Mesenchymal stem cell (in vitro differentiated cells and primary cell): Measurements from ENCODE around the gene BRD3.
A peak's percentile ranks its signal among the peaks of the same experiment; 100 is the strongest.

Experiments used
- DNase-seq: peaks from one replicate; pipeline ENCODE4 v3.0.0-alpha.2; 2013
- H2AFZ ChIP-seq: one replicate; pipeline ENCODE4 v1.6.1; 2013; ENCODE audit warnings: low read depth, mild to moderate bottlenecking, control low read depth, inconsistent platforms, low read length, moderate library complexity
- H2AK5ac ChIP-seq: 2 replicates; pipeline ENCODE4 v1.6.1; 2013; ENCODE audit warnings: low read length, moderate library complexity, mild to moderate bottlenecking, inconsistent platforms; ENCODE audit not compliant: severe bottlenecking
- H2BK120ac ChIP-seq: one replicate; pipeline ENCODE4 v1.6.1; 2013; ENCODE audit warnings: low read depth, mild to moderate bottlenecking, inconsistent platforms, low read length, moderate library complexity
- H2BK12ac ChIP-seq, 2 experiments: one replicate each; pipeline ENCODE4 v1.6.1; 2013; ENCODE audit warnings: inconsistent platforms in 2 of 2, low read length in 2 of 2, mild to moderate bottlenecking in 2 of 2, moderate library complexity in 2 of 2, control low read depth in 1 of 2
- H2BK15ac ChIP-seq: one replicate; pipeline ENCODE4 v1.6.1; 2013; ENCODE audit warnings: mild to moderate bottlenecking, low read depth, inconsistent platforms; ENCODE audit not compliant: poor library complexity, severe bottlenecking
- H2BK5ac ChIP-seq: 2 replicates; pipeline ENCODE4 v1.6.1; 2013; ENCODE audit warnings: low read depth, mild to moderate bottlenecking, low read length, control low read depth, inconsistent platforms; ENCODE audit not compliant: poor library complexity, severe bottlenecking
- H3K14ac ChIP-seq, 2 experiments: one replicate each; pipeline ENCODE4 v1.6.1; 2013; ENCODE audit warnings: inconsistent platforms in 2 of 2, low read length in 2 of 2, control low read depth in 1 of 2, mild to moderate bottlenecking in 1 of 2, moderate library complexity in 1 of 2
- H3K18ac ChIP-seq, 2 experiments: one replicate each; pipeline ENCODE4 v1.6.1; 2013; ENCODE audit warnings: inconsistent platforms in 2 of 2, low read length in 2 of 2, control low read depth in 1 of 2, low read depth in 1 of 2, mild to moderate bottlenecking in 1 of 2
- H3K23ac ChIP-seq, 2 experiments: one replicate each; pipeline ENCODE4 v1.6.1; 2013; ENCODE audit warnings: inconsistent platforms in 2 of 2, low read length in 2 of 2, mild to moderate bottlenecking in 2 of 2, moderate library complexity in 2 of 2, control low read depth in 1 of 2
- H3K27ac ChIP-seq: 2 replicates; pipeline ENCODE4 v1.5.1; 2013; ENCODE audit warnings: mild to moderate bottlenecking, moderate library complexity, low read length, control low read depth, inconsistent platforms; ENCODE audit not compliant: poor library complexity, severe bottlenecking
- H3K27me3 ChIP-seq, 2 experiments: 2 replicates each; pipeline versions ENCODE4 v1.6.1 to v1.7.0; 2013; ENCODE audit warnings: low read length in 2 of 2, mild to moderate bottlenecking in 2 of 2, moderate library complexity in 2 of 2, control low read depth in 1 of 2, inconsistent platforms in 1 of 2; ENCODE audit not compliant: control insufficient read depth in 1 of 2, insufficient read depth in 1 of 2
- H3K36me3 ChIP-seq, 2 experiments: 2 replicates each; pipeline versions ENCODE4 v1.6.1 to v1.7.0; 2013; ENCODE audit warnings: low read length in 2 of 2, control low read depth in 1 of 2, inconsistent platforms in 1 of 2, low read depth in 1 of 2, mild to moderate bottlenecking in 1 of 2; ENCODE audit not compliant: insufficient read depth in 2 of 2, control insufficient read depth in 1 of 2
- H3K4ac ChIP-seq, 2 experiments: one replicate each; pipeline ENCODE4 v1.6.1; 2013; ENCODE audit warnings: inconsistent platforms in 2 of 2, low read length in 2 of 2, mild to moderate bottlenecking in 2 of 2, moderate library complexity in 2 of 2, control low read depth in 1 of 2, low read depth in 1 of 2
- H3K4me1 ChIP-seq: 2 replicates; pipeline ENCODE4 v1.6.1; 2013; ENCODE audit warnings: low read depth, low read length, control low read depth; ENCODE audit not compliant: control insufficient read depth, insufficient read depth
- H3K4me2 ChIP-seq: 2 replicates; pipeline ENCODE4 v1.6.1; 2013; ENCODE audit warnings: low read length, mild to moderate bottlenecking, inconsistent platforms; ENCODE audit not compliant: poor library complexity, severe bottlenecking
- H3K4me3 ChIP-seq, 2 experiments: 2 replicates each; pipeline versions ENCODE4 v1.5.1 to v1.7.0; 2013; ENCODE audit warnings: low read length in 2 of 2, mild to moderate bottlenecking in 2 of 2, control low read depth in 1 of 2, low read depth in 1 of 2; ENCODE audit not compliant: insufficient read depth in 1 of 2
- H3K79me1 ChIP-seq: replicated peaks from 2 replicates; pipeline ENCODE4 v1.6.1; 2013; ENCODE audit warnings: mild to moderate bottlenecking, control low read depth, low read length, inconsistent platforms; ENCODE audit not compliant: poor library complexity, severe bottlenecking
- H3K9ac ChIP-seq: 2 replicates; pipeline ENCODE4 v1.7.0; 2013; ENCODE audit warnings: mild to moderate bottlenecking, low read length, moderate library complexity
- H3K9me3 ChIP-seq: 2 replicates; pipeline ENCODE4 v1.7.0; 2013; ENCODE audit warnings: mild to moderate bottlenecking, low read length; ENCODE audit not compliant: control insufficient read depth
- H4K8ac ChIP-seq: one replicate; pipeline ENCODE4 v1.6.1; 2013; ENCODE audit warnings: inconsistent platforms, mild to moderate bottlenecking, low read length, moderate library complexity
- H4K91ac ChIP-seq: one replicate; pipeline ENCODE4 v1.6.1; 2013; ENCODE audit warnings: mild to moderate bottlenecking, low read length, inconsistent platforms
- WGBS: methylation state at CpG from one replicate; pipeline ENCODE4 v1.1.7; 2013; ENCODE audit warnings: mixed read lengths; 5-methylcytosine and 5-hydroxymethylcytosine counted together

The BRD3 gene

DNA sequence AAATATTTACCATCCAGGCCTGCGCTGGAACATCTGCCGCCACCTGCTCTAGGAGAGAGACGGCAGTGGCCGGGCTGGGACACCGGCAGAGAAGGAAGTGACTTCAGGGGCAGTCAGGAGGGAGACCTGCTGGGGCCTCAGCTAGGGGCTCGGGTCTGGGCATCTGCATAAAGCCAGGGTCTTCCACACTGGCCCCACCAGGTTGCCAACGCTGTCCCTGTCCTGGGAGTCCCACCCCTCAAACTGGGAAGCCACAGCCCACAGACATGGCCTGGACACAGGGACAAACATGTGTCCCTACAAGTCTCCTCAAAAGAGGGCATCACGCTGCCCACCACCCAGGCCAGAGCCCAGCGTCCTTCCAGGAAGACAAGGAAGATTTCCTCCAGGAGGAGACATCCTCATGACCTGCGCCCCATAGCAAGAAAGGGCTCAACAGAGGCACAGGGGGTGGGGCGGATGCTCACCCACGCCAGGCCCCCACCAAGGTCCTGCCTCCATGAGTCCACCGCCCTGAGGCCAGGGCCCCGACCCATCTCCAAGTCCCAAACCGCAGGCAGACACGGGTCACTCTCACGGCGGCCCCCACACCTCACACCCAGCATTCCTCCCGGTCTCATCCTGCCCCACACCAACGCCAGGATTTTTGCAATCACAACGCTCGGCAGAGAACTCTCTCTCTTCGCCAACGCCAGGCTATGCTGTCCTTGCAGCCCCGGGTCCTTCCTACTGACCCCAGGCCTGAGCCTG lies 84.7 kb downstream of the BRD3 start:
- no peaks in the 10 kb centered on the region for H3K27me3 ChIP-seq

DNA sequence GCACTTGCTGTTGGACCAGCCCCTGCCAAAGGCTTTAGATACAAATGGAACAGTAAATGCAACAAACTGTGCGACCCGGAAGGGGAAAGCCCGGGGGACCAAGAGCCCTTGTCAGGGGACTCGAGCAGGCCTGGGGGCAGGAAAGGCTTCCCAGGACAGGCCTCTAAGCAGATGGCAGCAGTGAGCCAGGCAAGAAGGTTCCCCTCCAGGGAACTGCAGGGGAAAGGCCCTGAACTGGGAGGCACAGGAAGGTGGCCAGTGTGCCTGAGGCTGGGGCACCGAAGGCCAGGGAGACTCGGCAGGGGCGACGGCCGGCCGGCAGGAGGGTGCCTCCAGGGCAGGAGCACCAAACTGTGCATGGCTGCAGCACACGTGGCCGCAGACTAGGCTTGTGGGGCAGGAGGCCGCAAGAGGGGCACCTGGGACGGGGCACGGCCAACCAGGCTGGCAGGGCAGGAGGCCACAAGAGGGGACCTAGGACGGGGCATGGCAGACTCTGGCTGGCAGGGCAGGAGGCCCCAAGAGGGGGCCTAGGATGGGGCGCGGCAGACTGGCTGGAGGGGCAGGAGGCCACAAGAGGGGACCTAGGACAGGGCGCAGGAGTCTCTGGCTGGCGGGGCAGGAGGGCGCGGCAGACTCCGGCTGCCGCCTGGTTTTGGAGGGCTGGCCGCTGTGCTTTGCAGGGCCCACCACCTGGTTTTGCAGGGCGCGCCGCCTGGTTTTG lies 85.7 kb downstream of the BRD3 start:
- DNase-seq = no peak
- Histone ChIP-seq H3K4me3 (no peak overlapping the region), H3K9me3 (no peaks in the 10 kb centered on the region), H3K27me3 (no peaks in the 10 kb centered on the region), H3K9ac (no peak overlapping the region), H3K14ac (peak overlapping the region in 1 of 2 experiments; percentile 63), H4K91ac (peak overlapping the region; percentile 34), H3K18ac (peak overlapping the region in 1 of 2 experiments; percentile 73), H2BK5ac (no peak overlapping the region), H2AFZ (no peak overlapping the region), H3K4me1 (peaks cover 72% of the 10 kb centered on the region), H2BK15ac (no peak overlapping the region), H2BK120ac (no peak overlapping the region), H4K8ac (no peak overlapping the region), H3K23ac (no peak overlapping the region), H3K4ac (no peak overlapping the region), H3K79me1 (peaks cover 1% of the 10 kb centered on the region), H3K36me3 (peaks cover 0 to 56% of the 10 kb centered on the region in 2 experiments), H3K4me2 (no peak overlapping the region), H2AK5ac (no peak overlapping the region), H2BK12ac (peak overlapping the region in 1 of 2 experiments; percentile 38), H3K27ac (no peak overlapping the region)
- 94% methylated on average over 28 of the region's 28 CpGs for WGBS

More for the DNA sequence above, 84.7 kb downstream of the BRD3 start:
- Histone ChIP-seq H3K36me3 (peaks cover 0 to 51% of the 10 kb centered on the region in 2 experiments), H3K23ac (no peak overlapping the region), H4K91ac (peak overlapping the region; percentile 65), H2BK15ac (no peak overlapping the region), H3K4me3 (no peak overlapping the region), H2BK5ac (no peak overlapping the region), H3K4me1 (peaks cover 71% of the 10 kb centered on the region), H3K9me3 (no peaks in the 10 kb centered on the region), H3K9ac (no peak overlapping the region), H3K18ac (no peak overlapping the region), H2BK12ac (no peak overlapping the region), H2BK120ac (no peak overlapping the region), H3K27ac (no peak overlapping the region), H3K79me1 (peaks cover 1% of the 10 kb centered on the region), H3K14ac (no peak overlapping the region), H4K8ac (no peak overlapping the region), H3K4ac (no peak overlapping the region), H2AK5ac (no peak overlapping the region), H3K4me2 (no peak overlapping the region), H2AFZ (no peak overlapping the region)
- DNase-seq = peak; percentile 27
- 87% methylated on average over 25 of the region's 25 CpGs for WGBS

DNA sequence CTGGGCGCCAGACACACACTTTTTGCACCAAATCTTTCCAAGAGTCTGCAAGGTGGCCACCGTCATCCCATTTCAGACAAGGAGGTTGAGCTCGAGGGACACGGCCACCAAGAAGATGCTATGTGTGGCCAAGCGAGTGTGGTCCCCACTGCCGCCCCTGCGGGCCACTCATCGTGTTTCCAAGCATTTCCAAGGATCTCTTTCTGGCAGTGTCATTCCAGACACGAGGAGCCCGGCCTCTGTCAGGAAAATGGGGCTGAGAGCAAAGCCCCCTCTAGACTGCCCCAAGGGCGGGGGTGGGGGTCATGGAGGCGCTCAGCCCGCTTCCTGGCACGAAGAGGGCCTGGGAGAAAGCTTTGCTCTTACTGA lies 86.3 kb downstream of the BRD3 start:
- Histone ChIP-seq H3K14ac (no peak overlapping the region), H2BK5ac (no peak overlapping the region), H3K79me1 (peaks cover 1% of the 10 kb centered on the region), H2AFZ (no peak overlapping the region), H3K4ac (no peak overlapping the region), H3K27me3 (no peaks in the 10 kb centered on the region), H3K4me1 (peaks cover 73% of the 10 kb centered on the region), H2BK15ac (no peak overlapping the region), H3K18ac (no peak overlapping the region), H3K4me2 (no peak overlapping the region), H3K36me3 (peaks cover 0 to 59% of the 10 kb centered on the region in 2 experiments), H2BK120ac (no peak overlapping the region), H3K9ac (no peak overlapping the region), H4K8ac (no peak overlapping the region), H2BK12ac (no peak overlapping the region), H3K27ac (no peak overlapping the region), H3K4me3 (no peak overlapping the region), H2AK5ac (no peak overlapping the region), H3K9me3 (no peaks in the 10 kb centered on the region), H4K91ac (no peak overlapping the region), H3K23ac (no peak overlapping the region)
- 93% methylated on average over 14 of the region's 14 CpGs for WGBS
- DNase-seq = no peak

DNA sequence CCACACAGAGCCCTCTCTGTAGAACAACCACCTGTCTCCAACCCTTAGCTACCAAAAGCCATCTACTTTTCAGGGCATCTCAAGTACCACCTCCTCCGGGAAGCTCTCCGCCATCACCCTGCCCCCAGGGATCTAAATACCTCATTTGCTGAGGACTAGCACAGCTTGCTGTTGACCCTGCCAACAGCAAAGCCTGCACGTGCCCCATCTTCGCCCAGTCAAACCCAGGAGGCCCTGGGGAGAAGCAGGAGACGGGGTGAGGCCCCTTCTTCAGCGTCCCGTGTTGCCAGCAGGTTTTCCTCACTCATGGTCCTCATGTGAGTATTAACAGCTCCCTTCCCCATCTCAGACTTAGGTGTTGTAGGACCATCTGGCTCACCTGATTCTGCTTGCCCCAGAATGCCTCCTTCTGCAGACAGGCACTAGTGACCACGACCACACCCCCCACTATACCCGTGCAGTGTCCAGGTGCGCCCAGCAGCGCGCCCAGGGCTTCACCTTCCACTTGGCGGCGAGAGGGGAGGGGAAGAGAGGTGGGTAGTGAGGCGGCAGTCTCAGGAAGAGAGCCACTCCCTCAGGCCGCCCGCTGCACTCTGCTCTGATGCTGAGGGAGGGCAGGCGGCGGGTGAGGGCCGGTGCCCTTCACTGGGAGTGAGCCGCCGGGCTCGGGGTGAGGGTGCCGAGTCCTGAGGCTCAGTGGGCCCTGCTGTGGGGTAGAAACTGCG lies 86.8 kb downstream of the BRD3 start:
- Histone ChIP-seq H2BK15ac (no peak overlapping the region), H3K14ac (no peak overlapping the region), H2BK5ac (no peak overlapping the region), H3K9me3 (no peaks in the 10 kb centered on the region), H3K18ac (no peak overlapping the region), H2AK5ac (no peak overlapping the region), H3K79me1 (peaks cover 3% of the 10 kb centered on the region), H3K27ac (no peak overlapping the region), H4K8ac (no peak overlapping the region), H3K36me3 (peaks cover 0 to 60% of the 10 kb centered on the region in 2 experiments), H3K4me3 (no peak overlapping the region), H2BK12ac (no peak overlapping the region), H3K4me1 (peaks cover 71% of the 10 kb centered on the region), H2AFZ (no peak overlapping the region), H3K4me2 (no peak overlapping the region), H3K23ac (no peak overlapping the region), H3K4ac (no peak overlapping the region), H3K9ac (no peak overlapping the region), H4K91ac (peak overlapping the region; percentile 1), H3K27me3 (no peaks in the 10 kb centered on the region), H2BK120ac (no peak overlapping the region)
- WGBS = 95% methylated on average over 24 of the region's 25 CpGs
- DNase-seq = no peak
